HCT116 (cell line): ENCODE measurements around the gene SLC6A17.

Experiments used
- JUND ChIP-seq: IDR thresholded peaks from 2 replicates; pipeline ENCODE4 v1.6.1; 2012
- POLR2AphosphoS5 ChIP-seq: IDR thresholded peaks from 2 replicates; pipeline ENCODE4 v1.6.1; 2011; ENCODE audit warnings: mild to moderate bottlenecking, low read depth, low read length, moderate library complexity
- TF ChIP-seq, protein P1 (sequence below): IDR thresholded peaks from 2 replicates; pipeline ENCODE4 v1.6.1; 2012; ENCODE audit warnings: low read depth

GRCh38 chr1:110198746-110199145, 48.5 kb downstream of the SLC6A17 start:
- no peak for TF ChIP-seq JUND
- TF ChIP-seq, protein P1, sequence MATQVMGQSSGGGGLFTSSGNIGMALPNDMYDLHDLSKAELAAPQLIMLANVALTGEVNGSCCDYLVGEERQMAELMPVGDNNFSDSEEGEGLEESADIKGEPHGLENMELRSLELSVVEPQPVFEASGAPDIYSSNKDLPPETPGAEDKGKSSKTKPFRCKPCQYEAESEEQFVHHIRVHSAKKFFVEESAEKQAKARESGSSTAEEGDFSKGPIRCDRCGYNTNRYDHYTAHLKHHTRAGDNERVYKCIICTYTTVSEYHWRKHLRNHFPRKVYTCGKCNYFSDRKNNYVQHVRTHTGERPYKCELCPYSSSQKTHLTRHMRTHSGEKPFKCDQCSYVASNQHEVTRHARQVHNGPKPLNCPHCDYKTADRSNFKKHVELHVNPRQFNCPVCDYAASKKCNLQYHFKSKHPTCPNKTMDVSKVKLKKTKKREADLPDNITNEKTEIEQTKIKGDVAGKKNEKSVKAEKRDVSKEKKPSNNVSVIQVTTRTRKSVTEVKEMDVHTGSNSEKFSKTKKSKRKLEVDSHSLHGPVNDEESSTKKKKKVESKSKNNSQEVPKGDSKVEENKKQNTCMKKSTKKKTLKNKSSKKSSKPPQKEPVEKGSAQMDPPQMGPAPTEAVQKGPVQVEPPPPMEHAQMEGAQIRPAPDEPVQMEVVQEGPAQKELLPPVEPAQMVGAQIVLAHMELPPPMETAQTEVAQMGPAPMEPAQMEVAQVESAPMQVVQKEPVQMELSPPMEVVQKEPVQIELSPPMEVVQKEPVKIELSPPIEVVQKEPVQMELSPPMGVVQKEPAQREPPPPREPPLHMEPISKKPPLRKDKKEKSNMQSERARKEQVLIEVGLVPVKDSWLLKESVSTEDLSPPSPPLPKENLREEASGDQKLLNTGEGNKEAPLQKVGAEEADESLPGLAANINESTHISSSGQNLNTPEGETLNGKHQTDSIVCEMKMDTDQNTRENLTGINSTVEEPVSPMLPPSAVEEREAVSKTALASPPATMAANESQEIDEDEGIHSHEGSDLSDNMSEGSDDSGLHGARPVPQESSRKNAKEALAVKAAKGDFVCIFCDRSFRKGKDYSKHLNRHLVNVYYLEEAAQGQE: no peak
- no peak for TF ChIP-seq POLR2AphosphoS5
